GM12878 (cell line): ENCODE results near the gene COL23A1.

Source experiments
- FOS ChIP-seq: IDR thresholded peaks from 3 replicates; pipeline ENCODE4 v1.6.1; 2011; ENCODE audit warnings: borderline replicate concordance; ENCODE audit not compliant: insufficient read length; ENCODE audit errors: extremely low read depth
- MXI1 ChIP-seq: fragments of 150-350 bp; IDR thresholded peaks from 2 replicates; pipeline ENCODE4 v1.6.1; 2011; ENCODE audit warnings: low read depth, mild to moderate bottlenecking, inconsistent platforms, low read length, improper control_type of control experiment
- PML ChIP-seq: IDR thresholded peaks from 2 replicates; pipeline ENCODE4 v1.6.1; 2012; ENCODE audit warnings: low read length, inconsistent platforms
- TF ChIP-seq, protein P1 (sequence below), 3 experiments: IDR thresholded peaks in 2 of 3; conservative IDR thresholded peaks in 1 of 3; 2 replicates each; pipeline ENCODE4 v1.5.1; 2011; ENCODE audit warnings: low read depth in 3 of 3, low read length in 3 of 3, mild to moderate bottlenecking in 3 of 3, control low read depth in 2 of 3, moderate library complexity in 2 of 3, inconsistent platforms in 1 of 3, mixed read lengths in 1 of 3; ENCODE audit not compliant: control insufficient read depth in 2 of 3, insufficient read depth in 1 of 3; ENCODE audit errors: extremely low read depth in 1 of 3

DNA sequence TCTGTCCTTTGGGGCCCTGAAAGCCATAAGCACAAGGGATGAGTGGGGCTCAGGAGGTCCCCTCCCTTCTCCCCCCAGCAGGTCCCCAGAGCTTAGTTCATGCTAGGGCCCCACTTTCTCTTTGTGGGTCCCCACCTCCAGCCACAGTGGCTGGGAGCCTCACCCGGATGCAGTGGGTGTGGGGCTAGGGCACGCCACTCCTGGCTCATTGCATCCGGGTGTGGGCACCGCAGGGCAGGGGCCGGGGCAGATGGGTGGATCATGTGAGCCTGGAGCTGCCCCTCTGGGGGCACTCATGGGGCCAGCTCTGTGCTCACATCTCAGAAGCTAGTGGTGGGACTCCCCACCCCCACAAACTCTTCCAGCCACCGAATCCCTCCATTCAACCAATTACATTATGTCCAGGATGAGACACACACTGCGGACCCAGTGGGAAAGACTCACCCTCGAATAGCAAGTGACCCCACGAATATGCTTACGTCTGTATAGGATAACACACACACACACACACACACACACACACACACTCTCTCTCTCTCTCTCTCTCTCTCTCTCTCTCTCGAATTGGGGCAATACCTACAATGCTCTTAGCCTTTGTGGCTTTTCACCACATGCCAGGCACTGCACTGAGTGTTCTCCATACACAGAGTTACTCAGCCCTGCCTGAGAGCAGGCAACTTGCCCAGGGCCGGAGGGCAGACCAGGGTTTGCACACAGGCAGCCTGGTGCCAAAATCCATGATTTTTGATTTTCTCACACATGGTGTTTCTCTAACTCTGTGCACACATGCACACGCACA is 340.8 kb downstream of the COL23A1 start:
- TF ChIP-seq PML (no peak), MXI1 (no peak), FOS (no peak)
- TF ChIP-seq, protein P1, sequence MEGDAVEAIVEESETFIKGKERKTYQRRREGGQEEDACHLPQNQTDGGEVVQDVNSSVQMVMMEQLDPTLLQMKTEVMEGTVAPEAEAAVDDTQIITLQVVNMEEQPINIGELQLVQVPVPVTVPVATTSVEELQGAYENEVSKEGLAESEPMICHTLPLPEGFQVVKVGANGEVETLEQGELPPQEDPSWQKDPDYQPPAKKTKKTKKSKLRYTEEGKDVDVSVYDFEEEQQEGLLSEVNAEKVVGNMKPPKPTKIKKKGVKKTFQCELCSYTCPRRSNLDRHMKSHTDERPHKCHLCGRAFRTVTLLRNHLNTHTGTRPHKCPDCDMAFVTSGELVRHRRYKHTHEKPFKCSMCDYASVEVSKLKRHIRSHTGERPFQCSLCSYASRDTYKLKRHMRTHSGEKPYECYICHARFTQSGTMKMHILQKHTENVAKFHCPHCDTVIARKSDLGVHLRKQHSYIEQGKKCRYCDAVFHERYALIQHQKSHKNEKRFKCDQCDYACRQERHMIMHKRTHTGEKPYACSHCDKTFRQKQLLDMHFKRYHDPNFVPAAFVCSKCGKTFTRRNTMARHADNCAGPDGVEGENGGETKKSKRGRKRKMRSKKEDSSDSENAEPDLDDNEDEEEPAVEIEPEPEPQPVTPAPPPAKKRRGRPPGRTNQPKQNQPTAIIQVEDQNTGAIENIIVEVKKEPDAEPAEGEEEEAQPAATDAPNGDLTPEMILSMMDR (IDR thresholded peaks at IDR 0.05 in 2 of 3, conservative IDR thresholded peaks at IDR 0.05 in 1 of 3; ENCODE audit: control insufficient read depth in 2 of 3, extremely low read depth in 1 of 3, insufficient read depth in 1 of 3, low read depth in 3 of 3, low read length in 3 of 3), result no peak
